Measurements from ENCODE around the gene IL17B.

IL17B gene

GRCh38 chr5:149391524-149391923 is 12.4 kb upstream of the IL17B start:
- TF ChIP-seq CREB1 (IDR thresholded peaks at IDR 0.05; ENCODE audit: low read depth) (no peak), TEAD4 (IDR thresholded peaks at IDR 0.05) (no peak), CEBPB (IDR thresholded peaks at IDR 0.05) (no peak), USF1 (IDR thresholded peaks at IDR 0.05) (no peak), RAD21 (IDR thresholded peaks at IDR 0.05; ENCODE audit: low read depth) (no peak), NFIC (IDR thresholded peaks at IDR 0.05) (no peak), YY1 (IDR thresholded peaks at IDR 0.05; ENCODE audit: low read depth) (no peak), REST (IDR thresholded peaks at IDR 0.05; ENCODE audit: low read depth) (no peak), FOXM1 (IDR thresholded peaks at IDR 0.05; ENCODE audit: borderline replicate concordance, low read depth) (no peak), TAF1 (IDR thresholded peaks at IDR 0.05; ENCODE audit: low read depth) (no peak)

DNA sequence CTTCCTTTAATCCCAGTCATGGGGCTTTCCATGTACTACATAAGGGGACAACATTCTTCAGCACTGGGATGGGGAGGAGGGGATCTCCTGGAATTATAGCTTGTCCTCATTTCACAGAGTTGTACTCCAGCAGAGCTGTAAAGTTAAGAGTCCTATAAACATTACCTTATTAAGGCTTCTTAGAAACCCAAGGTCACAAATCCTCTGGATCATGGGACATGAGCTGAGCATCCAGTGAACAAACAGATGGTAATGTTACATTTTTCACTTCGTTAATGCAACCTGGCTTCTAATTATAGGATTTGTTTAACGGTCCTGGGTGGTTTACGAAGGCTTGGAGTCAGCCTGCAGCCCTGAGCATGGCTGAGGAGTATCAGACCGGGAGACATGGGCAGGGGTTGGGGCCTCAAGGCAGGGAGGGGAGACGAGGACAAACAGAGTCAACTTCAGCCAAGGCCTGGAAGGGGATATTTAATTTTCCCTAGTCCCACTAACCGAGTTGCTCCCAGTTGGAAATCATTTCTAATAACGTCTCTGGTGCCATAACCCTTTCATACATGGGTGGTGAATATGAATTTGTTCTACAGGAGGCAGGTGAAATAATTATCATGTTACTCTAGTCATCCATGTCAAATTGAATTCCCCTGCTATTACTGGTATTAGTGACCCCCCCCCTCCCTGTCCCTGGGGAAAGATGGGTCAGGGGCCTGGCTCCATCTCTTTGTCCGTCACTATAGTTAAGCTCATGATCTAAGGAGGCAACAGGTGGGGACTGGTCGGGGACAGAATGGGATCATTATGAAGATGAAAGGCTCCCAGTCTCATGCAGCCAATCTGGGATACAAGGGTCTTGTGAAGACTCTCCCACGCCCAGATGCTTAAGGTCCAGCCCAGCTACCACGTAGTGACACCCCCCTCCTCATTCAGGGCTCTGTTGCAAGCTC is 10.7 kb upstream of the IL17B start:
- TF ChIP-seq TEAD4 (IDR thresholded peaks at IDR 0.05): no peak
- TF ChIP-seq YY1 (IDR thresholded peaks at IDR 0.05; ENCODE audit: low read depth): no peak
- TF ChIP-seq USF1 (IDR thresholded peaks at IDR 0.05): no peak
- TF ChIP-seq ZBTB7A (IDR thresholded peaks at IDR 0.05; ENCODE audit: low read depth): no peak
- no peak for TF ChIP-seq TCF12 (IDR thresholded peaks at IDR 0.05; ENCODE audit: low read depth)
- no peak for TF ChIP-seq FOXM1 (IDR thresholded peaks at IDR 0.05; ENCODE audit: borderline replicate concordance, low read depth)

DNA sequence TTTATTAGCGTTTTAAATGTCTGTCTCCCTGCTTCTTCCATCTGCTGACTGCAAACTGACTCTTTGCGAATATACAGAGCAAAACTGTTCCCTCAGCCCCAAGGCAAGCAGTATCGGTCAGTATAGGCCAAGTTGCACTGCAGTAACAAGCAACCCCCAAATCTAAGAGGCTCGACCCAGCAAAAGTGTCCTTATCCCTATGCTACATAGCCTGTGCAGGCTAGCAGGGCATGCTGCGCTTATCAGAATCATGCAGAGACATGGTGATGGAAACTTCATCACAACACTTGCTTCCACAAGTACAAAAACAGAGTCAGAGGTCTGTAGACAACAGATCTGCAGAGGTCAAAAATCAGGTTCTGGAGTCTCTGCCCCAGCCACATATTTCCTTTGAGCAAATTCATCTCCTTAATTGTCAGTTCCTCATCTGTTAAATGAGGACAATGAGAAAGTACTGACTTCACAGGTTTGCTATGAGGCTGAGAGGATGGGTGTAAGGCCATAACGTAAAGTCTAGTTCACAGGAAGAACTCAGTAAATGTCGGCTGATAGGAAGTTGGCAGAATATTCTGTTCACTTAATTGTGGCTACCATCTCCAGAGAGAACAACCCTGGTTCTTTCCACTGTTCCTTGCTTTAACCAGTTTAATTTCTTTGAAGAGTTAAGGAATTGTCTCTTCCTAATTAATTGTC is 9.6 kb upstream of the IL17B start:
- TF ChIP-seq EP300 (IDR thresholded peaks at IDR 0.05; ENCODE audit: borderline replicate concordance): no peak
- no peak for TF ChIP-seq TEAD4 (IDR thresholded peaks at IDR 0.05)

- TF ChIP-seq CREB1 (IDR thresholded peaks at IDR 0.05; ENCODE audit: low read depth) (no peak), YY1 (IDR thresholded peaks at IDR 0.05; ENCODE audit: low read depth) (no peak), RAD21 (IDR thresholded peaks at IDR 0.05; ENCODE audit: low read depth) (no peak)
Observed at GRCh38 chr5:149387982-149388381, 8.9 kb upstream of the IL17B start.

DNA sequence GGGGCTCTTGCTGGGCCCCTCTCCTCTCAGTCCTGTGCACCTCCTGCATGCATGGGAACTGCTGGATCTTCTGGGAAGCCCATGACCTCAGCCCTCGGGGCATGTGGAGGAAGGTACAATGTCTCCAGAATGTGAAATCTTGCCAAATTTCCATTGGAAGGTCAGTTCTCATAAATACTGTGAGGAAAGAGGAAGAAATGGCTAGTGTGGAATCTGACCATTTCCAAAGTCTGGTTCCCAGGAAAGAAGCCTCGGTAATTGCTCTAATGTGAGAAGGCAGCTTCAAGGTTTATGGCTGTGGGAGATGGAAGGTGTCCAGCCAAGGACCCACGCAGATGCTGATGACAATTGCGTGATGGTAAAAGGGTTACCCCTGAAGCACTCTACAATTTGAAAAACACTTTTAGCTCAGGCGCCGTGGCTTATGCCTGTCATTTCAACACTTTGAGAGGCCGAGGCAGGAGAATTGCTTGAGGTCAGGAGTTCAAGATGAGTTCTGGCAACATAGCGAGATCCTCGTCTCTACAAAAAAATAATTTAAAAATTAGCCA is 8.1 kb upstream of the IL17B start:
- TF ChIP-seq TAF1 (IDR thresholded peaks at IDR 0.05; ENCODE audit: low read depth) (no peak), CEBPB (IDR thresholded peaks at IDR 0.05) (no peak)

GRCh38 chr5:149386166-149386565 is 7.1 kb upstream of the IL17B start:
- TF ChIP-seq TCF12 (IDR thresholded peaks at IDR 0.05; ENCODE audit: low read depth) (no peak), EP300 (IDR thresholded peaks at IDR 0.05; ENCODE audit: borderline replicate concordance) (no peak), REST (IDR thresholded peaks at IDR 0.05; ENCODE audit: low read depth) (no peak), USF1 (IDR thresholded peaks at IDR 0.05) (no peak), NFIC (IDR thresholded peaks at IDR 0.05) (no peak), EGR1 (IDR thresholded peaks at IDR 0.05) (no peak), TEAD4 (IDR thresholded peaks at IDR 0.05) (no peak), ZBTB7A (IDR thresholded peaks at IDR 0.05; ENCODE audit: low read depth) (no peak), RAD21 (IDR thresholded peaks at IDR 0.05; ENCODE audit: low read depth) (no peak), YY1 (IDR thresholded peaks at IDR 0.05; ENCODE audit: low read depth) (no peak), TAF1 (IDR thresholded peaks at IDR 0.05; ENCODE audit: low read depth) (no peak), MAX (IDR thresholded peaks at IDR 0.05) (no peak), CEBPB (IDR thresholded peaks at IDR 0.05) (no peak), FOXM1 (IDR thresholded peaks at IDR 0.05; ENCODE audit: borderline replicate concordance, low read depth) (no peak), CREB1 (IDR thresholded peaks at IDR 0.05; ENCODE audit: low read depth) (no peak)

Measured in Ishikawa (cell line).